HEK293 (cell line): ENCODE results near the gene SLC6A16.
"Not testable (repeated sequence)": the region's sequence is repeated elsewhere in the genome, so short reads cannot be mapped to it uniquely, and the experiment has no call there.

ENCODE experiments used
- CTCF ChIA-PET: fragments of 350-600 bp; formaldehyde crosslinking; extraction: SDS; loops from one replicate; lab custom pipeline; 2021; ENCODE audit warnings: antibody characterized with exemption; lab: Yijun Ruan, JAX
- POLR2A ChIA-PET: fragments of 300-600 bp; formaldehyde crosslinking; extraction: SDS; loops from one replicate; lab custom pipeline; 2020; ENCODE audit warnings: antibody characterized with exemption, inconsistent platforms; lab: Yijun Ruan, JAX
- H3K27ac ChIP-seq: fragments of 200-500 bp; sonication (Bioruptor generic); 2 replicates; pipeline ENCODE4 v1.5.1; 2014; ENCODE audit warnings: low read depth, low read length, control low read depth, inconsistent platforms; ENCODE audit errors: extremely low read depth
- H3K36me3 ChIP-seq, 2 experiments: fragments of 200-500 bp in 1 of 2; sonication (Bioruptor generic) in 1 of 2; 1 replicate in 1 of 2; 2 replicates in 1 of 2; pipeline ENCODE4 v1.5.1; 2014 to 2017; ENCODE audit warnings: inconsistent platforms in 2 of 2, low read length in 2 of 2; ENCODE audit not compliant: control insufficient read depth in 2 of 2, insufficient read depth in 1 of 2
- H3K4me1 ChIP-seq: fragments of 200-500 bp; sonication (Bioruptor generic); 2 replicates; pipeline ENCODE4 v1.5.1; 2014; ENCODE audit warnings: mild to moderate bottlenecking, low read length, inconsistent platforms; ENCODE audit not compliant: control insufficient read depth, insufficient read depth
- H3K4me3 ChIP-seq: 2 replicates; pipeline ENCODE4 v1.5.1; 2011; ENCODE audit warnings: low read depth, mild to moderate bottlenecking, control low read depth, low read length, moderate library complexity
- H3K9me3 ChIP-seq: fragments of 200-500 bp; sonication (Bioruptor generic); 2 replicates; pipeline ENCODE4 v1.5.1; 2014; ENCODE audit warnings: low read depth, low read length, inconsistent platforms; ENCODE audit not compliant: control insufficient read depth, insufficient read depth
- ATF2 ChIP-seq: fragments of 450-650 bp; formaldehyde crosslinking; IDR thresholded peaks from 2 replicates; pipeline ENCODE4 v1.5.1; 2016; ENCODE audit warnings: missing biosample characterization, missing genetic modification characterization, low read depth
- KLF1 ChIP-seq: fragments of 450-650 bp; formaldehyde crosslinking; IDR thresholded peaks from 2 replicates; pipeline ENCODE4 v1.5.1; 2016; ENCODE audit warnings: missing biosample characterization, missing genetic modification characterization
- PRDM1 ChIP-seq: fragments of 450-650 bp; formaldehyde crosslinking; IDR thresholded peaks from 2 replicates; pipeline ENCODE4; 2016; ENCODE audit warnings: missing biosample characterization, missing genetic modification characterization
- SETDB1 ChIP-seq: IDR thresholded peaks from one replicate; pipeline ENCODE4 v1.6.1; 2017; ENCODE audit warnings: mild to moderate bottlenecking, low read length, moderate library complexity, mixed read lengths; ENCODE audit not compliant: insufficient read length
- ZBTB21 ChIP-seq: fragments of 450-650 bp; formaldehyde crosslinking; IDR thresholded peaks from 2 replicates; pipeline ENCODE4 v1.5.1; 2017; ENCODE audit warnings: missing biosample characterization, missing genetic modification characterization
- ZNF133 ChIP-seq: fragments of 450-650 bp; formaldehyde crosslinking; IDR thresholded peaks from 2 replicates; pipeline ENCODE4 v1.5.1; 2016; ENCODE audit warnings: missing biosample characterization, missing genetic modification characterization
- ZNF350 ChIP-seq: fragments of 450-650 bp; formaldehyde crosslinking; IDR thresholded peaks from 2 replicates; pipeline ENCODE4 v1.5.0; 2017; ENCODE audit warnings: missing biosample characterization, mild to moderate bottlenecking, missing genetic modification characterization
- ZNF362 ChIP-seq: fragments of 450-650 bp; formaldehyde crosslinking; IDR thresholded peaks from 2 replicates; pipeline ENCODE4 v1.5.1; 2016; ENCODE audit warnings: missing biosample characterization, missing genetic modification characterization
- ZNF521 ChIP-seq: fragments of 450-650 bp; formaldehyde crosslinking; IDR thresholded peaks from 2 replicates; pipeline ENCODE4 v1.5.1; 2017; ENCODE audit warnings: missing biosample characterization, mild to moderate bottlenecking, missing genetic modification characterization
- ZNF544 ChIP-seq: fragments of 450-650 bp; formaldehyde crosslinking; IDR thresholded peaks from 2 replicates; pipeline ENCODE4 v1.5.0; 2017; ENCODE audit warnings: missing biosample characterization, missing genetic modification characterization
- ZNF580 ChIP-seq: fragments of 450-650 bp; formaldehyde crosslinking; IDR thresholded peaks from 2 replicates; pipeline ENCODE4 v1.5.1; 2016; ENCODE audit warnings: missing biosample characterization, missing genetic modification characterization
- ZNF600 ChIP-seq: fragments of 450-650 bp; formaldehyde crosslinking; IDR thresholded peaks from 2 replicates; pipeline ENCODE4 v1.5.1; 2016; ENCODE audit warnings: missing biosample characterization, missing genetic modification characterization
- ZNF629 ChIP-seq: fragments of 450-650 bp; formaldehyde crosslinking; IDR thresholded peaks from 2 replicates; pipeline ENCODE4 v1.5.1; 2017; ENCODE audit warnings: missing biosample characterization, missing genetic modification characterization
- ZNF776 ChIP-seq: fragments of 450-650 bp; formaldehyde crosslinking; IDR thresholded peaks from 2 replicates; pipeline ENCODE4 v1.5.0; 2017; ENCODE audit warnings: missing biosample characterization, missing genetic modification characterization, borderline replicate concordance
- TF ChIP-seq, protein P1 (sequence below): fragments of 450-650 bp; formaldehyde crosslinking; IDR thresholded peaks from 2 replicates; pipeline ENCODE4 v1.5.1; 2016; ENCODE audit warnings: missing biosample characterization, missing genetic modification characterization
- TF ChIP-seq, protein P2 (sequence below): fragments of 450-650 bp; formaldehyde crosslinking; IDR thresholded peaks from 2 replicates; pipeline ENCODE4 v1.5.1; 2016; ENCODE audit warnings: missing biosample characterization, missing genetic modification characterization
- TF ChIP-seq, protein P3 (sequence below): fragments of 450-650 bp; formaldehyde crosslinking; IDR thresholded peaks from 2 replicates; pipeline ENCODE4 v1.5.0; 2017; ENCODE audit warnings: missing biosample characterization, missing genetic modification characterization, borderline replicate concordance

The SLC6A16 gene

GRCh38 chr19:49324801-49325576, at the start of gene SLC6A16:
SLC6A16 (minus strand) TSS chr19:49325191; CDS start chr19:49311347, 13,844 bp downstream.
- Histone ChIP-seq H3K27ac (no peak within 1 kb of the TSS), H3K4me1 (no peaks in the 10 kb centered on the region), H3K36me3 (peaks cover 0 to 4% of the 10 kb centered on the region in 2 experiments; a peak in 1 of 3 replicates), H3K9me3 (no peaks in the 10 kb centered on the region), H3K4me3 (no peak within 1 kb of the TSS)
- TF ChIP-seq, protein P1, sequence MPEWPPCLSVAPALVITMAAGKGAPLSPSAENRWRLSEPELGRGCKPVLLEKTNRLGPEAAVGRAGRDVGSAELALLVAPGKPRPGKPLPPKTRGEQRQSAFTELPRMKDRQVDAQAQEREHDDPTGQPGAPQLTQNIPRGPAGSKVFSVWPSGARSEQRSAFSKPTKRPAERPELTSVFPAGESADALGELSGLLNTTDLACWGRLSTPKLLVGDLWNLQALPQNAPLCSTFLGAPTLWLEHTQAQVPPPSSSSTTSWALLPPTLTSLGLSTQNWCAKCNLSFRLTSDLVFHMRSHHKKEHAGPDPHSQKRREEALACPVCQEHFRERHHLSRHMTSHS (tag by site-specific recombination), result no peak
- TF ChIP-seq, protein P2, sequence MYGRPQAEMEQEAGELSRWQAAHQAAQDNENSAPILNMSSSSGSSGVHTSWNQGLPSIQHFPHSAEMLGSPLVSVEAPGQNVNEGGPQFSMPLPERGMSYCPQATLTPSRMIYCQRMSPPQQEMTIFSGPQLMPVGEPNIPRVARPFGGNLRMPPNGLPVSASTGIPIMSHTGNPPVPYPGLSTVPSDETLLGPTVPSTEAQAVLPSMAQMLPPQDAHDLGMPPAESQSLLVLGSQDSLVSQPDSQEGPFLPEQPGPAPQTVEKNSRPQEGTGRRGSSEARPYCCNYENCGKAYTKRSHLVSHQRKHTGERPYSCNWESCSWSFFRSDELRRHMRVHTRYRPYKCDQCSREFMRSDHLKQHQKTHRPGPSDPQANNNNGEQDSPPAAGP (tag by site-specific recombination), result no peak
- peak; percentile 36; the same call in 1 of the 2 replicates for TF ChIP-seq KLF1 (tag by site-specific recombination)
- POLR2A ChIA-PET, result no interaction called here
- CTCF ChIA-PET, result interaction anchor here (0.5 to 1.3 kb wide), 6 partner anchors 12 to 104 kb away, joined by 3 to 8 read pairs (median 4); no protein-coding TSS in a partner anchor

DNA sequence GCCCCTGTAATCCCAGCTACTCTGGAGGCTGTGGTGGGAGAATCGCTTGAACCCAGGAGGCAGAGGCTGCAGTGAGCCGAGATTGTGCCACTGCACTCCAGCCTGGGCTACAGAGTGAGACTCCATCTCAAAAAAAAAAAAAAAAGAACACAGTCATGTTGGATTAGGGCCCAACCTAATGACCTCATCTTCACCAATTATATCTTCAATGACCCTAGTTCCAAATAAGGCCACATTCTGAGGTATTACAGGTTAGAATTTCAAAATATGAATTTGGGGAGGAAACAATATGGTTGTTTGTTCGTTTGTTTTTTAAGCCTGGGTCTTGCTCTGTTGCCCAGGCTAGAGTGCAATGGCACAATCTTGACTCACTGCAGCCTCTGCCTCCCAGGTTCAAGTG, 48.2 kb upstream of the SLC6A16 start:
- H3K4me3 ChIP-seq, CTCF ChIA-PET, H3K9me3 ChIP-seq, H3K27ac ChIP-seq, H3K4me1 ChIP-seq, H3K36me3 ChIP-seq, POLR2A ChIA-PET: not testable (repeated sequence)
- TF ChIP-seq ATF2 (tag by site-specific recombination) (peak; percentile 78), ZBTB21 (tag by site-specific recombination) (peak; percentile 11; the same call in 1 of the 2 replicates), ZNF362 (tag by site-specific recombination) (peak; percentile 39; the same call in 1 of the 2 replicates), ZNF629 (tag by site-specific recombination) (0 out of 2 replicates have a peak, but pooled peaks have one; percentile 25), ZNF133 (peak; percentile 71; the same call in 1 of the 2 replicates)

GRCh38 chr19:49371184-49371583, 46.2 kb upstream of the SLC6A16 start:
- ChIA-PET CTCF (interaction anchor here (1.5 kb wide), 1 partner anchor 21 kb away, joined by 4 read pairs; no protein-coding TSS in a partner anchor), POLR2A (no interaction called here)
- Histone ChIP-seq H3K4me3 (no peak overlapping the region), H3K36me3 (no peaks in the 10 kb centered on the region), H3K4me1 (no peaks in the 10 kb centered on the region), H3K9me3 (no peaks in the 10 kb centered on the region), H3K27ac (no peak overlapping the region)
- TF ChIP-seq ZNF350 (tag by site-specific recombination), result no peak
- TF ChIP-seq ZNF600 (tag by site-specific recombination), result no peak

GRCh38 chr19:49368711-49369358, 43.8 kb upstream of the SLC6A16 start:
- POLR2A ChIA-PET, result no interaction called here
- no peaks in the 10 kb centered on the region for H3K4me1 ChIP-seq
- H3K9me3 ChIP-seq, result no peaks in the 10 kb centered on the region
- H3K4me3 ChIP-seq, result no peak overlapping the region
- H3K27ac ChIP-seq, result no peak overlapping the region
- no peaks in the 10 kb centered on the region for H3K36me3 ChIP-seq
- CTCF ChIA-PET, result interaction anchor here (0.6 to 0.7 kb wide), 2 partner anchors 67 to 110 kb away, joined by 3 read pairs; no protein-coding TSS in a partner anchor
- TF ChIP-seq ZNF580 (no peak), ZNF521 (no peak), ZNF544 (tag by site-specific recombination) (no peak), SETDB1 (peak; percentile 98), PRDM1 (tag by site-specific recombination) (peak; percentile 26; the same call in 1 of the 2 replicates), ZNF776 (tag by site-specific recombination) (no peak), ZNF133 (no peak)
- TF ChIP-seq, protein P3, sequence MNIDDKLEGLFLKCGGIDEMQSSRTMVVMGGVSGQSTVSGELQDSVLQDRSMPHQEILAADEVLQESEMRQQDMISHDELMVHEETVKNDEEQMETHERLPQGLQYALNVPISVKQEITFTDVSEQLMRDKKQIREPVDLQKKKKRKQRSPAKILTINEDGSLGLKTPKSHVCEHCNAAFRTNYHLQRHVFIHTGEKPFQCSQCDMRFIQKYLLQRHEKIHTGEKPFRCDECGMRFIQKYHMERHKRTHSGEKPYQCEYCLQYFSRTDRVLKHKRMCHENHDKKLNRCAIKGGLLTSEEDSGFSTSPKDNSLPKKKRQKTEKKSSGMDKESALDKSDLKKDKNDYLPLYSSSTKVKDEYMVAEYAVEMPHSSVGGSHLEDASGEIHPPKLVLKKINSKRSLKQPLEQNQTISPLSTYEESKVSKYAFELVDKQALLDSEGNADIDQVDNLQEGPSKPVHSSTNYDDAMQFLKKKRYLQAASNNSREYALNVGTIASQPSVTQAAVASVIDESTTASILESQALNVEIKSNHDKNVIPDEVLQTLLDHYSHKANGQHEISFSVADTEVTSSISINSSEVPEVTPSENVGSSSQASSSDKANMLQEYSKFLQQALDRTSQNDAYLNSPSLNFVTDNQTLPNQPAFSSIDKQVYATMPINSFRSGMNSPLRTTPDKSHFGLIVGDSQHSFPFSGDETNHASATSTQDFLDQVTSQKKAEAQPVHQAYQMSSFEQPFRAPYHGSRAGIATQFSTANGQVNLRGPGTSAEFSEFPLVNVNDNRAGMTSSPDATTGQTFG (tag by site-specific recombination), result no peak
